HepG2 (cell line): ENCODE results near the gene RIC3. TPM values are rescaled to one million over a fixed set of nuclear protein-coding genes. Genes with fewer than 3 reads are reported as not detected.

Experiments
- ATAC-seq: fragments of 200-7000 bp; cut with Tn5 transposase; 3 replicates; pipeline ENCODE4 v1.9.1; 2020; ENCODE audit warnings: mild to moderate bottlenecking, moderate library complexity
- BruUV-seq: library from RNA; stranded (reverse); fragments of 400-500 nt; replicated peaks from 2 replicates; lab custom pipeline; 2021; lab: Mats Ljungman, UMichigan
- CTCF ChIA-PET: fragments of 300-600 bp; formaldehyde crosslinking; extraction: SDS; loops from one replicate; lab custom pipeline; 2021; ENCODE audit warnings: low total read pairs, inconsistent platforms, low intra/inter-chr PET ratio; lab: Yijun Ruan, JAX
- POLR2A ChIA-PET: fragments of 350-600 bp; sonication (Branson Sonifier 250); formaldehyde crosslinking; loops from one replicate; lab custom pipeline; 2020; ENCODE audit warnings: antibody characterized with exemption, inconsistent platforms; lab: Yijun Ruan, JAX
- DNase-seq: peaks from one replicate; pipeline ENCODE4 v3.0.0-alpha.2; 2015; ENCODE audit warnings: low spot score
- FAIRE-seq: peaks from 3 replicates; lab custom pipeline; 2011; peaks lifted over from hg19 to GRCh38; lab: Jason Lieb, UNC
- H2AFZ ChIP-seq: one replicate; pipeline ENCODE4 v1.6.1; 2011; ENCODE audit warnings: low read length, inconsistent platforms
- H3K27ac ChIP-seq: fragments of 300-600 bp; 3 replicates; pipeline ENCODE4 v1.8.0; 2011; ENCODE audit warnings: mixed run types, mild to moderate bottlenecking, mixed read lengths, low read length, inconsistent platforms; ENCODE audit not compliant: insufficient read depth; ENCODE audit errors: extremely low read length
- H3K27me3 ChIP-seq, 2 experiments: fragments of 200-600 bp in 1 of 2; 2 replicates in 1 of 2; 3 replicates in 1 of 2; pipeline versions ENCODE4 v1.6.0 to v1.8.0; 2011; ENCODE audit warnings: low read length in 2 of 2, mild to moderate bottlenecking in 2 of 2, moderate library complexity in 2 of 2, inconsistent platforms in 1 of 2; ENCODE audit not compliant: insufficient read depth in 2 of 2, control insufficient read depth in 1 of 2
- H3K36me3 ChIP-seq, 2 experiments: fragments of 200-600 bp in 1 of 2; replicated peaks in 1 of 2; 2 replicates in 1 of 2; 3 replicates in 1 of 2; pipeline versions ENCODE4 v1.5.1 to v1.8.0; 2011; ENCODE audit warnings: low read length in 2 of 2, inconsistent platforms in 1 of 2; ENCODE audit not compliant: insufficient read depth in 2 of 2, control insufficient read depth in 1 of 2
- H3K4me1 ChIP-seq: 2 replicates; pipeline ENCODE4 v1.5.1; 2012; ENCODE audit warnings: low read length, inconsistent platforms; ENCODE audit not compliant: insufficient read depth
- H3K4me2 ChIP-seq: 2 replicates; pipeline ENCODE4 v1.6.0; 2011; ENCODE audit warnings: low read depth, low read length, inconsistent platforms
- H3K4me3 ChIP-seq, 3 experiments: fragments of 200-600 bp in 1 of 3; sonication (generic), shearing (Covaris generic) in 1 of 3; replicated peaks in 1 of 3; 2 replicates each; pipeline ENCODE4 v1.5.1; 2011 to 2016; ENCODE audit warnings: low read length in 3 of 3, inconsistent platforms in 2 of 3, low read depth in 2 of 3, mild to moderate bottlenecking in 2 of 3, control low read depth in 1 of 3, mixed read lengths in 1 of 3; ENCODE audit not compliant: insufficient read depth in 1 of 3
- H3K79me2 ChIP-seq: one replicate; pipeline ENCODE4 v1.6.1; 2011; ENCODE audit warnings: low read length, inconsistent platforms; ENCODE audit not compliant: insufficient read depth
- H3K9ac ChIP-seq: 2 replicates; pipeline ENCODE4 v1.6.0; 2011; ENCODE audit warnings: mild to moderate bottlenecking, low read depth, low read length, inconsistent platforms; ENCODE audit not compliant: insufficient read depth
- H3K9me3 ChIP-seq: 2 replicates; pipeline ENCODE4 v1.5.1; 2012; ENCODE audit warnings: mild to moderate bottlenecking, low read length
- H4K20me1 ChIP-seq: 2 replicates; pipeline ENCODE4 v1.6.0; 2011; ENCODE audit warnings: inconsistent platforms, mild to moderate bottlenecking, low read length, moderate library complexity; ENCODE audit not compliant: insufficient read depth
- HIC2 ChIP-seq: sonication (generic); formaldehyde crosslinking; IDR thresholded peaks from 2 replicates; pipeline ENCODE4 v1.9.0; 2022; ENCODE audit warnings: low read depth, missing genetic modification reagents
- ISL2 ChIP-seq: sonication (generic); formaldehyde crosslinking; IDR thresholded peaks from 2 replicates; pipeline ENCODE4 v1.5.0; 2020; ENCODE audit warnings: missing genetic modification reagents
- KAT7 ChIP-seq: IDR thresholded peaks from 2 replicates; pipeline ENCODE4 v1.6.1; 2018; ENCODE audit warnings: borderline replicate concordance, missing compliant biosample characterization
- MAF1 ChIP-seq: sonication (generic); formaldehyde crosslinking; IDR thresholded peaks from 2 replicates; pipeline ENCODE4 v1.5.0; 2020; ENCODE audit warnings: missing genetic modification reagents, borderline replicate concordance
- PCBP1 ChIP-seq: fragments of 200-400 bp; formaldehyde crosslinking; IDR thresholded peaks from 2 replicates; pipeline ENCODE4 v1.6.1; 2017; ENCODE audit warnings: mild to moderate bottlenecking, low read depth, low read length, borderline replicate concordance
- RXRA ChIP-seq: sonication (generic); formaldehyde crosslinking; IDR thresholded peaks from 2 replicates; pipeline ENCODE4 v1.5.1; 2020; ENCODE audit warnings: missing genetic modification reagents
- TFDP2 ChIP-seq: sonication (generic); formaldehyde crosslinking; IDR thresholded peaks from 2 replicates; pipeline ENCODE4 v1.4.0; 2020; ENCODE audit warnings: missing genetic modification reagents
- TSC22D2 ChIP-seq: sonication (generic); formaldehyde crosslinking; IDR thresholded peaks from 2 replicates; pipeline ENCODE4 v1.5.1; 2020; ENCODE audit warnings: missing genetic modification reagents, mild to moderate bottlenecking, borderline replicate concordance
- ZNF282 ChIP-seq: fragments of 450-650 bp; IDR thresholded peaks from 2 replicates; pipeline ENCODE4 v1.6.1; 2018; ENCODE audit not compliant: partially characterized antibody
- ZNF30 ChIP-seq: sonication (generic); formaldehyde crosslinking; IDR thresholded peaks from 2 replicates; pipeline ENCODE4 v1.5.0; 2020; ENCODE audit warnings: mild to moderate bottlenecking, missing genetic modification reagents
- ZNF354B ChIP-seq: sonication (generic); formaldehyde crosslinking; IDR thresholded peaks from 2 replicates; pipeline ENCODE4 v1.8.0; 2022; ENCODE audit warnings: mild to moderate bottlenecking, missing genetic modification reagents
- ZNF367 ChIP-seq: sonication (generic); formaldehyde crosslinking; IDR thresholded peaks from 2 replicates; pipeline ENCODE4 v1.4.0; 2020; ENCODE audit warnings: missing genetic modification reagents, borderline replicate concordance
- ZNF441 ChIP-seq: sonication (generic); formaldehyde crosslinking; IDR thresholded peaks from 2 replicates; pipeline ENCODE4 v1.7.0; 2021; ENCODE audit warnings: missing genetic modification reagents, borderline replicate concordance
- ZNF543 ChIP-seq: sonication (generic); formaldehyde crosslinking; IDR thresholded peaks from 2 replicates; pipeline ENCODE4 v1.4.0; 2020; ENCODE audit warnings: mild to moderate bottlenecking, missing genetic modification reagents
- ZNF607 ChIP-seq: sonication (generic); formaldehyde crosslinking; IDR thresholded peaks from 2 replicates; pipeline ENCODE4 v1.5.1; 2020; ENCODE audit warnings: missing genetic modification reagents, mild to moderate bottlenecking, borderline replicate concordance
- ZZZ3 ChIP-seq: sonication (generic); formaldehyde crosslinking; IDR thresholded peaks from 2 replicates; pipeline ENCODE4 v1.4.0; 2020; ENCODE audit warnings: missing genetic modification reagents, mild to moderate bottlenecking, borderline replicate concordance
- WGBS: methylation state at CpG from one replicate; pipeline ENCODE4 v1.1.6; 2017; ENCODE audit warnings: low lambda C conversion rate; 5-methylcytosine and 5-hydroxymethylcytosine counted together
- in situ Hi-C: cut with HindIII; loops from 2 replicates; pipeline ENCODE4 v1.10.0; 2017; ENCODE audit warnings: low pct_unique_long_range_greater_than_20kb; ENCODE audit not compliant: extremely low pct_ligation_motif_present
- intact Hi-C: fragments of 100-400 bp; cut with micrococcal nuclease; formaldehyde crosslinking; loops from one replicate; pipeline ENCODE4 v1.10.0; 2022; ENCODE audit not compliant: unreplicated experiment
- polyA plus RNA-seq, 8 experiments: library from polyadenylated mRNA; depleted of rRNA in 3 of 8; stranded (reverse) in 7 of 8; unstranded in 1 of 8; fragments of >200 nt; fragmentation: Illumina TruSeq in 4 of 8; extraction: Trizol in 4 of 8; gene quantifications; 2 replicates each; pipeline versions ENCODE4 v1.2.1 to v1.2.3, GENCODE V29; 2011 to 2016; ENCODE audit warnings: low read depth in 4 of 8, missing spikeins in 1 of 8, mixed read lengths in 1 of 8; ENCODE audit not compliant: insufficient read depth in 1 of 8
- total RNA-seq, 5 experiments: library from RNA; depleted of rRNA; stranded (reverse); fragments of >200 nt; fragmentation: Illumina TruSeq; extraction: Trizol; gene quantifications; 2 replicates each; pipeline ENCODE4 v1.2.3, GENCODE V29; 2016; ENCODE audit warnings: low read depth in 1 of 5

RIC3 gene
- total and polyA plus RNA-seq, 2 of the 13 experiments (the other 11 are each of a cell fraction or from before 2014, with no cell fraction given), result not detected

DNA sequence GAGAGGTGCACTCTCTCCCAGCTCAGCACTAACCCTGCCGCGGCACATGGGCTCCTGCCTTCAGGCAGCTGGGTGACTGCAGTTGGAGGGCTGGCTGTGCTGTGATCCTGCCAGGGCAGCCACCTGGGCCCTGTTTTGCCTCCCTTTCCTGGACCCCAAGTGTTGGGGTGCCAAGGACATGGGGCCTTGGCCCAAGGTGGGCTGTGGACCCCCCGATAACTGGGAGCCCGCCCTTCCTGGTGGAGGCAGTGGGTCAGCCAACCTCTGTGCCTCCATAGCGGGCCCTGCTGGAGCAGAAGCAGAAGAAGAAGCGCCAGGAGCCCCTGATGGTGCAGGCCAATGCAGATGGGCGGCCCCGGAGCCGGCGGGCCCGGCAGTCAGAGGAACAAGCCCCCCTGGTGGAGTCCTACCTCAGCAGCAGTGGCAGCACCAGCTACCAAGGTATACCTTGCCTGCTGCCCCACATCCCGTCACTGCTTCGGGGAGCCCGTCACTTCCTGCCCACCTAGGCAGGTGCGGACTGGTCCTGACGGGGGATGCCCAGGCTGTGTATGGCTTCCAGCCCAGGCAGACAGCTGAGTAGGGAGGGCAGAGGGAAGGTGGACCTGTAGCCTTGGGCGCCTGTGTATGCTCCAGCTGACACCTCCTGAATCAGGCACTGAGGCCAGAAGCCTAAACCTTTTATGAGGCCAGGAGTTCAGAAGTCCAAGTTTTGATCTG lies 78.9 kb downstream of the RIC3 start:
- H3K79me2 ChIP-seq, result no peaks in the 10 kb centered on the region
- ChIA-PET CTCF (interaction anchor here (1.9 to 2.6 kb wide), 2 partner anchors 57 to 83 kb away, joined by 7 to 20 read pairs; no protein-coding TSS in a partner anchor), POLR2A (no interaction called here)
- intact Hi-C loops (loop anchor here (10.0 kb wide), 1 partner anchor 195 kb away; no protein-coding TSS in a partner anchor), in situ Hi-C loops (loop anchor here (10.0 kb wide), 1 partner anchor 85 kb away; no protein-coding TSS in a partner anchor)
- no peaks in the 10 kb centered on the region for H4K20me1 ChIP-seq
- no peak overlapping the region for H3K4me2 ChIP-seq
- no peak overlapping the region for H3K27ac ChIP-seq
- TF ChIP-seq ZZZ3 (CRISPR knock-in tag), result no peak
- no peak for TF ChIP-seq KAT7 (CRISPR knock-in tag)
- TF ChIP-seq TSC22D2 (CRISPR knock-in tag), result no peak
- TF ChIP-seq ZNF282, result no peak
- H3K36me3 ChIP-seq, result peaks cover 0 to 3% of the 10 kb centered on the region in 2 experiments; a peak in 2 of 5 replicates
- WGBS, result 85% methylated on average over 2 of the region's 17 CpGs
- H2AFZ ChIP-seq, result no peak overlapping the region
- no peaks in the 10 kb centered on the region for H3K27me3 ChIP-seq
- no peak overlapping the region for H3K9ac ChIP-seq
- no TSS peak for BruUV-seq
- H3K9me3 ChIP-seq, result no peaks in the 10 kb centered on the region
- FAIRE-seq, result no peak
- H3K4me1 ChIP-seq, result no peaks in the 10 kb centered on the region
- no peak for DNase-seq
- ATAC-seq, result no peak
- no peak overlapping the region for H3K4me3 ChIP-seq

GRCh38 chr11:8087756-8088155 lies 81.1 kb downstream of the RIC3 start:
- in situ Hi-C loops, result no loop called here
- ATAC-seq, result no peak
- Histone ChIP-seq H2AFZ (no peak overlapping the region), H4K20me1 (no peaks in the 10 kb centered on the region), H3K4me2 (no peak overlapping the region), H3K9ac (no peak overlapping the region), H3K79me2 (no peaks in the 10 kb centered on the region), H3K9me3 (no peaks in the 10 kb centered on the region), H3K4me1 (no peaks in the 10 kb centered on the region), H3K27ac (no peak overlapping the region), H3K27me3 (no peaks in the 10 kb centered on the region), H3K4me3 (no peak overlapping the region), H3K36me3 (no peaks in the 10 kb centered on the region; a peak in 2 of 5 replicates)
- FAIRE-seq, result no peak
- ChIA-PET CTCF (interaction anchor here (0.8 kb wide), 1 partner anchor 55 kb away, joined by 3 read pairs; no protein-coding TSS in a partner anchor), POLR2A (no interaction called here)
- no peak for DNase-seq
- intact Hi-C loops, result no loop called here
- WGBS, result 100% methylated on average over 1 of the region's 3 CpGs
- no TSS peak for BruUV-seq
- TF ChIP-seq ZNF367 (no peak), RXRA (CRISPR knock-in tag) (no peak), ZNF441 (CRISPR knock-in tag) (no peak), MAF1 (CRISPR knock-in tag) (no peak), ZNF30 (CRISPR knock-in tag) (no peak), ISL2 (no peak), PCBP1 (no peak), ZNF354B (CRISPR knock-in tag) (no peak), ZNF607 (CRISPR knock-in tag) (no peak), HIC2 (no peak), TFDP2 (CRISPR knock-in tag) (no peak), ZNF543 (CRISPR knock-in tag) (no peak)
